ENCODE measurements around the gene OR8H1. TPM values are rescaled to one million over a fixed set of nuclear protein-coding genes. Genes with fewer than 3 reads are reported as not detected.

Gene OR8H1, protein sequence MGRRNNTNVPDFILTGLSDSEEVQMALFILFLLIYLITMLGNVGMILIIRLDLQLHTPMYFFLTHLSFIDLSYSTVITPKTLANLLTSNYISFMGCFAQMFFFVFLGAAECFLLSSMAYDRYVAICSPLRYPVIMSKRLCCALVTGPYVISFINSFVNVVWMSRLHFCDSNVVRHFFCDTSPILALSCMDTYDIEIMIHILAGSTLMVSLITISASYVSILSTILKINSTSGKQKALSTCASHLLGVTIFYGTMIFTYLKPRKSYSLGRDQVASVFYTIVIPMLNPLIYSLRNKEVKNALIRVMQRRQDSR
- total RNA-seq, result not detected in 2 replicates

DNA sequence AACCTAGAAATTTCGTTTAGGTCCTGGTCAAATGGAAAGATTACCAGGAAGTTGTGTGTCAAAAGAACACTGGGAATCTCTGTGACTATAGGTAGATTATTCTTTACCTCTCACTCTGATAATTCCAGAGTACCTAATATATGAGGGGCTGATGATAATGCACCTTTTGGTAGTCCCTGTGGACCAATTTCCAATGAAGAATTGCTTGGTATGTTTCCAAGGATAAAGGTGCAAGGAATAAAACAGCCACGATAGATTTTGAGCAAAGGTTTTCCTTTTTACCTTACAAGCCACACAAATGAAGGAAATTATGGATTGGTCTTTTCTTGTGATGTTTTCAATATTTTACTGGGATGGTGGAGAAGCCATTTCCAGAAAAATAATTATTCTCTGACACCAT lies at the start of gene OR8H1:
Gene OR8H1 (minus strand): TSS at position 101 of the 400 bp plus-strand sequence. CDS start 1,192 bp downstream, outside the sequence.
- Mint-ChIP-seq H3K9me3 (no peaks in the 10 kb centered on the region), H3K4me1 (no peaks in the 10 kb centered on the region), H3K4me3 (no peak within 1 kb of the TSS), H3K27me3 (no peaks in the 10 kb centered on the region), H3K27ac (no peak within 1 kb of the TSS), H3K36me3 (ENCODE audit: low read depth) (no peaks in the 10 kb centered on the region)
- ChIA-PET CTCF (no interaction called here), POLR2A (no interaction called here)
- TF ChIP-seq, protein P1, sequence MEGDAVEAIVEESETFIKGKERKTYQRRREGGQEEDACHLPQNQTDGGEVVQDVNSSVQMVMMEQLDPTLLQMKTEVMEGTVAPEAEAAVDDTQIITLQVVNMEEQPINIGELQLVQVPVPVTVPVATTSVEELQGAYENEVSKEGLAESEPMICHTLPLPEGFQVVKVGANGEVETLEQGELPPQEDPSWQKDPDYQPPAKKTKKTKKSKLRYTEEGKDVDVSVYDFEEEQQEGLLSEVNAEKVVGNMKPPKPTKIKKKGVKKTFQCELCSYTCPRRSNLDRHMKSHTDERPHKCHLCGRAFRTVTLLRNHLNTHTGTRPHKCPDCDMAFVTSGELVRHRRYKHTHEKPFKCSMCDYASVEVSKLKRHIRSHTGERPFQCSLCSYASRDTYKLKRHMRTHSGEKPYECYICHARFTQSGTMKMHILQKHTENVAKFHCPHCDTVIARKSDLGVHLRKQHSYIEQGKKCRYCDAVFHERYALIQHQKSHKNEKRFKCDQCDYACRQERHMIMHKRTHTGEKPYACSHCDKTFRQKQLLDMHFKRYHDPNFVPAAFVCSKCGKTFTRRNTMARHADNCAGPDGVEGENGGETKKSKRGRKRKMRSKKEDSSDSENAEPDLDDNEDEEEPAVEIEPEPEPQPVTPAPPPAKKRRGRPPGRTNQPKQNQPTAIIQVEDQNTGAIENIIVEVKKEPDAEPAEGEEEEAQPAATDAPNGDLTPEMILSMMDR (IDR thresholded peaks at IDR 0.05), result no peak
- ATAC-seq (ENCODE audit: low read depth) (no peak), DNase-seq (no peak)
- intact Hi-C loops (cut with micrococcal nuclease), result no loop called here

DNA sequence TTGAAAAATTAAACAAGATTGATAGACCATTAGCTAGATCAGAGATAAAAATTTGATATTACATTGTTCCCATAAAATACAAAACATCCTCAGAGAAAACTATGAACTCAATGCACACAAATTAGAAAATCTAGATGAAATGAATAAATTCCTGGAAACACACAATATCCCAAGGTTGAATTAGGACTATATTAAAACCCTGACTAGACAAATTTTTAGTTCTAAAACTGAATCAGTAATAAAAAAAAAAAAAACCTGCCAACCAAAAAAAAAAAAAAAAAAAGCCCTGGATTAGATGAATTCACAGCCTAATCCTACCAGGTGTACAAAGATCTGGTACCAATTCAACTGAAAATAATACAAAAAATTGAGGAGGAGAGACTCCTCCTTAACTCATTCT lies 48.2 kb upstream of the OR8H1 start:
- no peak overlapping the region for H3K27ac Mint-ChIP-seq
- TF ChIP-seq, protein P1 (IDR thresholded peaks at IDR 0.05), result no peak
- ChIA-PET CTCF (no interaction called here), POLR2A (no interaction called here)
- ATAC-seq (ENCODE audit: low read depth) (no peak), DNase-seq (no peak)
- no peaks in the 10 kb centered on the region for H3K27me3 Mint-ChIP-seq
- intact Hi-C loops (cut with micrococcal nuclease), result no loop called here
- no peaks in the 10 kb centered on the region for H3K36me3 Mint-ChIP-seq (ENCODE audit: low read depth)
- no peak overlapping the region for H3K4me3 Mint-ChIP-seq
- H3K4me1 Mint-ChIP-seq, result no peaks in the 10 kb centered on the region
- peaks cover 27% of the 10 kb centered on the region for H3K9me3 Mint-ChIP-seq

DNA sequence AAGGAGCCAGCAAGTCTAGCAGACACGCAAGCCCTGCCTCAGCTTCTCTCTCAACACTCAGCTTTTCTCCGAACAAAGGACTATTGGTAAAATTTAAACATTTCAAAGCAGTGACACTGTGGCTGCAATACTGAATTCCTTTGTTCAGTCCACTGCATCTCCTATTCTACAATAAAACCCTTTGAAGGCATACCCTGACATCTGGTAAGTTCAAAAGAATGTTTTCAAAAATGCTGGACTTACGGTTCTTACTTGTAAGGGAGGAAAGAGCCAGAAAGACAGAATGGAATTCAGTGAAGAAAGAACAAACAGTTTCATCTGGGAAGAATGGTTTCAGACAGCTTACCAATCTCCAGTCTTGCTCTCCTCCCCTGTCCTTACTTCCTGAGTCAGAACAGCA lies 41.1 kb upstream of the OR8H1 start:
- ATAC-seq (ENCODE audit: low read depth), result no peak
- Mint-ChIP-seq H3K27me3 (no peaks in the 10 kb centered on the region), H3K36me3 (ENCODE audit: low read depth) (no peaks in the 10 kb centered on the region), H3K4me3 (no peak overlapping the region), H3K4me1 (no peaks in the 10 kb centered on the region), H3K27ac (no peak overlapping the region), H3K9me3 (peaks cover 9% of the 10 kb centered on the region)
- no peak for DNase-seq
- intact Hi-C loops (cut with micrococcal nuclease), result no loop called here
- CTCF ChIA-PET, result no interaction called here
- TF ChIP-seq, protein P1 (IDR thresholded peaks at IDR 0.05), result no peak
- POLR2A ChIA-PET, result no interaction called here

DNA sequence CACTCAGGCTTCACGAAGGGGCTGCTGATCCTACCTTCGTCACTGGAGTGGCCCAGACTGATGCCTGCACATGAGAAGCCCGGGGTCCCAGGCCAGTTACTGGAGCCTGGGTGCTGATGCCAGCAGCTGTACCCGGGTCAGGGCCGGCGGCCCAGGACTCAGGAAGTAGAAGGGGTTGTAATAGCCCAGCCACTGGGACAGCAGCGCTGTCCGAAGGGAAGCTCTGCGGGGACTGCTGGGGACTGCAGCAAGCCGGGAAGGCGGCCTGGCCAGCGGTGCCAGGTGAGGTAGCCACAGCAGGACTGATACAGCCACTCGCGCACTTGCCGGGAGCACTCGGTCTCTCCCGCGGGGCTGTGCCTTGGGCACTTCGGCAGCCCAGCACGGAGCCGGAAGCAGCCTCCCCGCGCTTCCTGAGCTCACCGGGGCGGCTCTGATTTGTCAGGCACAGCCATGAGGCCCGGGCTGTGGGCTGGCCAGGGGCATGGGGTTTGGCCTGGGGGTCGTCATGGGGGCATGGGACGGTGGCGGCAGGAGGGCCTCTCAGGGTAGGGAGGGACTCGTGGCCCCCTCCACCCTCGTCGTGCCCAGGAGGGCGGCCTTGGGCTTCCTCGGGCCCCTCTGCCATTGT lies 39.9 kb upstream of the OR8H1 start:
- no peak for ATAC-seq (ENCODE audit: low read depth)
- TF ChIP-seq, protein P1 (IDR thresholded peaks at IDR 0.05), result no peak
- Mint-ChIP-seq H3K36me3 (ENCODE audit: low read depth) (no peaks in the 10 kb centered on the region), H3K27ac (no peak overlapping the region), H3K9me3 (peaks cover 5% of the 10 kb centered on the region), H3K4me3 (no peak overlapping the region), H3K27me3 (no peaks in the 10 kb centered on the region), H3K4me1 (no peaks in the 10 kb centered on the region)
- ChIA-PET POLR2A (no interaction called here), CTCF (no interaction called here)
- intact Hi-C loops (cut with micrococcal nuclease), result no loop called here
- no peak for DNase-seq

DNA sequence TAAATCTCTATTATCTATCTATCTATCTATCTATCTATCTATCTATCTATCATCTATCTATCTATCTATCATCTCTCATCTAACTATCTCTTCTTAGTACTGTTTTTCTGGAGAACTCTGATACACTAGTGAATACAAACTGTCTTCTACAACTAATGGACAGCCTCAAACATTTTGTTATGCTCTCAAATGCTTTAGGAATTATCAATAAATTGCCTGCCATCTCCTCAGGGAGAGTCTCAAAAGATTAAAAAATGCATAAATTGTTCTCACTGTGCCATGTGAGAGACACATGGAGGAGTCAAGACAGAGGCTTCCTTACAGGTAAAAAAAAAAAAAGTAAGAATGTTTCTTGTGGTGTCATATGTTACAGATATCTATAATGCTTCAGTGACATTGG lies 22.8 kb upstream of the OR8H1 start, which contains the start of gene OR8K3:
Gene OR8K3 (plus strand): TSS at position 301 of the 400 bp plus-strand sequence. CDS start 3,163 bp downstream, outside the sequence.
- TF ChIP-seq, protein P1 (IDR thresholded peaks at IDR 0.05), result no peak
- intact Hi-C loops (cut with micrococcal nuclease), result no loop called here

More for the DNA sequence above, 22.8 kb upstream of the OR8H1 start, which contains the start of gene OR8K3:
- DNase-seq, result no peak
- ChIA-PET POLR2A (no interaction called here), CTCF (no interaction called here)
- no peaks in the 10 kb centered on the region for H3K27me3 Mint-ChIP-seq
- no peaks in the 10 kb centered on the region for H3K36me3 Mint-ChIP-seq (ENCODE audit: low read depth)
- H3K4me1 Mint-ChIP-seq, result no peaks in the 10 kb centered on the region
- H3K27ac Mint-ChIP-seq, result no peak within 1 kb of the TSS
- peaks cover 9% of the 10 kb centered on the region for H3K9me3 Mint-ChIP-seq
- H3K4me3 Mint-ChIP-seq, result no peak within 1 kb of the TSS
- no peak for ATAC-seq (ENCODE audit: low read depth)

Measured in activated B cell treated with CpG ODN at 0.5 μM for 24 hours (primary cell).